ENCODE data around the gene CAMTA1. TPM values are rescaled to one million over a fixed set of nuclear protein-coding genes. Genes with fewer than 3 reads are reported as not detected.
"Not testable (repeated sequence)": the region's sequence is repeated elsewhere in the genome, so short reads cannot be mapped to it uniquely, and the experiment has no call there.

The CAMTA1 gene
- total and polyA plus RNA-seq, 4 donors = 48.1 to 140 (median 52.3) TPM

- Histone ChIP-seq H3K27ac (ENCODE audit: low read depth in 1 of 2, low read length in 1 of 2) (no peak overlapping the region), H3K36me3 (ENCODE audit: control insufficient read depth in 4 of 4, insufficient read depth in 4 of 4, low read length in 4 of 4) (no peaks in the 10 kb centered on the region), H3K9ac (ENCODE audit: insufficient read depth in 1 of 2, low read length in 2 of 2) (no peak overlapping the region), H3K27me3 (ENCODE audit: control insufficient read depth in 3 of 3, insufficient read depth in 3 of 3, low read length in 2 of 3) (no peaks in the 10 kb centered on the region), H3K4me1 (ENCODE audit: control insufficient read depth in 5 of 5, insufficient read depth in 5 of 5, low read length in 5 of 5) (peaks cover 0 to 18% (median 8%) of the 10 kb centered on the region in 5 donors), H3K9me3 (ENCODE audit: control insufficient read depth in 4 of 4, insufficient read depth in 3 of 4, low read length in 3 of 4) (peaks cover 0 to 2% (median under 1%) of the 10 kb centered on the region in 4 donors), H3K4me3 (no peak overlapping the region)
- ATAC-seq (ENCODE audit: insufficient read depth, low FRiP score) = no peak
- no peak for DNase-seq
- WGBS, 2 donors = 90% methylated on average over 15 of the region's 15 CpGs
- no peak for TF ChIP-seq CTCF (IDR thresholded peaks at IDR 0.05; ENCODE audit: control extremely low read depth, extremely low read depth)
Observed at GRCh38 chr1:7329868-7330615, 544.8 kb downstream of the CAMTA1 start.

- not testable (repeated sequence) for ATAC-seq (ENCODE audit: insufficient read depth, low FRiP score); H3K36me3 ChIP-seq (ENCODE audit: control insufficient read depth in 4 of 4, insufficient read depth in 4 of 4, low read length in 4 of 4); DNase-seq; H3K9ac ChIP-seq (ENCODE audit: insufficient read depth in 1 of 2, low read length in 2 of 2); H3K27ac ChIP-seq (ENCODE audit: low read depth in 1 of 2, low read length in 1 of 2); H3K4me3 ChIP-seq; H3K27me3 ChIP-seq (ENCODE audit: control insufficient read depth in 3 of 3, insufficient read depth in 3 of 3, low read length in 2 of 3); H3K9me3 ChIP-seq (ENCODE audit: control insufficient read depth in 4 of 4, insufficient read depth in 3 of 4, low read length in 3 of 4)
- H3K4me1 ChIP-seq (ENCODE audit: control insufficient read depth in 5 of 5, insufficient read depth in 5 of 5, low read length in 5 of 5) = peaks cover 0 to 22% (median 8%) of the 10 kb centered on the region in 5 donors
- 89 to 96% methylated on average over 7 of the region's 7 CpGs for WGBS, 2 donors
Observed at GRCh38 chr1:7330726-7331125, 545.5 kb downstream of the CAMTA1 start.

GRCh38 chr1:7331926-7332535 lies 546.8 kb downstream of the CAMTA1 start:
- ATAC-seq (ENCODE audit: insufficient read depth, low FRiP score) (no peak), DNase-seq (no peak)
- Histone ChIP-seq H3K27ac (ENCODE audit: low read depth in 1 of 2, low read length in 1 of 2) (no peak overlapping the region), H3K27me3 (ENCODE audit: control insufficient read depth in 3 of 3, insufficient read depth in 3 of 3, low read length in 2 of 3) (no peaks in the 10 kb centered on the region), H3K9me3 (ENCODE audit: control insufficient read depth in 4 of 4, insufficient read depth in 3 of 4, low read length in 3 of 4) (peaks cover 0 to 2% (median under 1%) of the 10 kb centered on the region in 4 donors), H3K36me3 (ENCODE audit: control insufficient read depth in 4 of 4, insufficient read depth in 4 of 4, low read length in 4 of 4) (no peaks in the 10 kb centered on the region), H3K4me1 (ENCODE audit: control insufficient read depth in 5 of 5, insufficient read depth in 5 of 5, low read length in 5 of 5) (peaks cover 0 to 22% (median 8%) of the 10 kb centered on the region in 5 donors), H3K4me3 (no peak overlapping the region), H3K9ac (ENCODE audit: insufficient read depth in 1 of 2, low read length in 2 of 2) (no peak overlapping the region)
- WGBS, 2 donors = 71 to 78% methylated on average over 9 of the region's 9 CpGs
- TF ChIP-seq CTCF (IDR thresholded peaks at IDR 0.05; ENCODE audit: control extremely low read depth, extremely low read depth) = no peak

GRCh38 chr1:7333094-7333493 lies 547.8 kb downstream of the CAMTA1 start:
- Histone ChIP-seq H3K4me1 (ENCODE audit: control insufficient read depth in 5 of 5, insufficient read depth in 5 of 5, low read length in 5 of 5) (peaks cover 0 to 22% (median 8%) of the 10 kb centered on the region in 5 donors), H3K9me3 (ENCODE audit: control insufficient read depth in 4 of 4, insufficient read depth in 3 of 4, low read length in 3 of 4) (peaks cover 0 to 2% (median 0%) of the 10 kb centered on the region in 4 donors), H3K27me3 (ENCODE audit: control insufficient read depth in 3 of 3, insufficient read depth in 3 of 3, low read length in 2 of 3) (no peaks in the 10 kb centered on the region), H3K36me3 (ENCODE audit: control insufficient read depth in 4 of 4, insufficient read depth in 4 of 4, low read length in 4 of 4) (no peaks in the 10 kb centered on the region), H3K27ac (ENCODE audit: low read depth in 1 of 2, low read length in 1 of 2) (no peak overlapping the region), H3K4me3 (no peak overlapping the region), H3K9ac (ENCODE audit: insufficient read depth in 1 of 2, low read length in 2 of 2) (no peak overlapping the region)
- no peak for TF ChIP-seq CTCF (IDR thresholded peaks at IDR 0.05; ENCODE audit: control extremely low read depth, extremely low read depth)
- DNase-seq (no peak), ATAC-seq (ENCODE audit: insufficient read depth, low FRiP score) (no peak)
- 81 to 90% methylated on average over 11 of the region's 11 CpGs for WGBS, 2 donors

Data from lung (tissue), 12 donors.